Measurements from ENCODE around the gene ZBTB7C. TPM values are rescaled to one million over a fixed set of nuclear protein-coding genes. Genes with fewer than 3 reads are reported as not detected.

Gene ZBTB7C
- total and polyA plus RNA-seq, 10 of the 15 experiments (the other 5 are each of a cell fraction or from before 2014, with no cell fraction given), result under 0.01 to 0.08 (median 0.01) TPM; not detected in 7

GRCh38 chr18:48347756-48348326 is 61.3 kb downstream of the ZBTB7C start:
- Histone ChIP-seq H4K20me1 (ENCODE audit: control insufficient read depth, insufficient read depth) (no peaks in the 10 kb centered on the region), H3K27me3 (replicated peaks in 1 of 2; ENCODE audit: control insufficient read depth in 2 of 2, insufficient read depth in 2 of 2, low read length in 1 of 2) (peaks cover 0 to 2% of the 10 kb centered on the region in 2 experiments; a peak in 1 of 4 replicates), H3K4me3 (no peak overlapping the region), H3K79me2 (ENCODE audit: control insufficient read depth, insufficient read depth, low read length) (no peaks in the 10 kb centered on the region), H2AFZ (ENCODE audit: control insufficient read depth, low read depth, low read length) (no peak overlapping the region), H3K9ac (ENCODE audit: control insufficient read depth, insufficient read depth, low read length) (no peak overlapping the region), H3K36me3 (ENCODE audit: control insufficient read depth in 2 of 2, insufficient read depth in 2 of 2, low read length in 1 of 2) (no peaks in the 10 kb centered on the region), H3K4me2 (ENCODE audit: control insufficient read depth, insufficient read depth) (no peak overlapping the region), H3K4me1 (ENCODE audit: control insufficient read depth, insufficient read depth, low read length) (no peaks in the 10 kb centered on the region), H3K27ac (ENCODE audit: control insufficient read depth, insufficient read depth) (no peak overlapping the region), H3K9me3 (replicated peaks; ENCODE audit: control insufficient read depth, insufficient read depth, low read length) (no peaks in the 10 kb centered on the region)
- DNase-seq (ENCODE audit: low read depth, low spot score), result no peak
- intact Hi-C loops (cut with micrococcal nuclease; ENCODE audit: unreplicated experiment), result no loop called here
- POLR2A ChIA-PET, result no interaction called here
- TF ChIP-seq ETV6 (conservative IDR thresholded peaks at IDR 0.05 in 1 of 2, IDR thresholded peaks at IDR 0.05 in 1 of 2; ENCODE audit: borderline replicate concordance in 1 of 2, low read depth in 1 of 2) (no peak), CBFB (IDR thresholded peaks at IDR 0.05; ENCODE audit: low read depth) (no peak)
- SMC1A ChIA-PET (ENCODE audit: uncharacterized antibody, unreplicated experiment), result no interaction called here
- no peak for FAIRE-seq
- in situ Hi-C loops (cut with MboI), result no loop called here
- CTCF ChIA-PET, result no interaction called here
- no peak for ATAC-seq
- RAD21 ChIA-PET (ENCODE audit: unreplicated experiment), result no interaction called here
- no TSS peak for BruUV-seq (replicated peaks)
- 5% methylated on average over 3 of the region's 3 CpGs for WGBS (ENCODE audit: insufficient coverage, insufficient replicate concordance, low lambda C conversion rate, missing lambda C conversion rate)

DNA sequence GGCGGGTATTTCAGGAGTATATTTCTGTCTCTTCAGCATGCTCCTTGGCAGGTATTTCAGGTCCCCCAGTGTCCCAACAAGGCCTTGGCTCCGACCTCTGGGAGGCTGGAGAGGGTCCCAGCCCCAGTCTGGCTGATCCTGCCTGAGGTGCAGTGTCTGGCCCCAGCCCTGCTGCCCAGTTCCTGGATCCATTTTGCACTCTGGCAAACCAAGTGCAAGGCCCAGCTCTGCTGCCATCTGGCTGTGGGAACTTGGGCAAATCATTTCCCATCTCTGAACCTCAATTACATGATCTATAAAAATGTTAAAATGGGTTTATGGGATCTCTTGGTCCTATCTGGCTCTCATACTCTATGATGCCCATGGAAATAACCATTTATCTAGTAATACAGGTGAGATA is 63.6 kb downstream of the ZBTB7C start:
- intact Hi-C loops (cut with micrococcal nuclease; ENCODE audit: unreplicated experiment) (no loop called here), in situ Hi-C loops (cut with MboI) (no loop called here)
- H3K4me3 ChIP-seq, result no peak overlapping the region
- no TSS peak for BruUV-seq (replicated peaks)
- no peaks in the 10 kb centered on the region for H3K79me2 ChIP-seq (ENCODE audit: control insufficient read depth, insufficient read depth, low read length)
- H4K20me1 ChIP-seq (ENCODE audit: control insufficient read depth, insufficient read depth), result no peaks in the 10 kb centered on the region
- no peak for FAIRE-seq
- peaks cover 0 to 2% of the 10 kb centered on the region in 2 experiments; a peak in 1 of 4 replicates for H3K27me3 ChIP-seq (replicated peaks in 1 of 2; ENCODE audit: control insufficient read depth in 2 of 2, insufficient read depth in 2 of 2, low read length in 1 of 2)
- no peak for ATAC-seq
- no peak overlapping the region for H3K27ac ChIP-seq (ENCODE audit: control insufficient read depth, insufficient read depth)
- H3K4me2 ChIP-seq (ENCODE audit: control insufficient read depth, insufficient read depth), result no peak overlapping the region
- CTCF ChIA-PET, result interaction anchor here (1.3 kb wide), 1 partner anchor 9 kb away, joined by 4 read pairs; no protein-coding TSS in a partner anchor
- no peak overlapping the region for H3K9ac ChIP-seq (ENCODE audit: control insufficient read depth, insufficient read depth, low read length)
- no peaks in the 10 kb centered on the region for H3K36me3 ChIP-seq (ENCODE audit: control insufficient read depth in 2 of 2, insufficient read depth in 2 of 2, low read length in 1 of 2)
- TF ChIP-seq NR2C1 (IDR thresholded peaks at IDR 0.05), result no peak
- no peak for TF ChIP-seq EGR1 (IDR thresholded peaks at IDR 0.05; ENCODE audit: borderline replicate concordance in 1 of 2, low read depth in 2 of 2, low read length in 2 of 2)
- no peak for TF ChIP-seq SP1 (IDR thresholded peaks at IDR 0.05; ENCODE audit: low read depth, low read length)
- TF ChIP-seq, protein P1, sequence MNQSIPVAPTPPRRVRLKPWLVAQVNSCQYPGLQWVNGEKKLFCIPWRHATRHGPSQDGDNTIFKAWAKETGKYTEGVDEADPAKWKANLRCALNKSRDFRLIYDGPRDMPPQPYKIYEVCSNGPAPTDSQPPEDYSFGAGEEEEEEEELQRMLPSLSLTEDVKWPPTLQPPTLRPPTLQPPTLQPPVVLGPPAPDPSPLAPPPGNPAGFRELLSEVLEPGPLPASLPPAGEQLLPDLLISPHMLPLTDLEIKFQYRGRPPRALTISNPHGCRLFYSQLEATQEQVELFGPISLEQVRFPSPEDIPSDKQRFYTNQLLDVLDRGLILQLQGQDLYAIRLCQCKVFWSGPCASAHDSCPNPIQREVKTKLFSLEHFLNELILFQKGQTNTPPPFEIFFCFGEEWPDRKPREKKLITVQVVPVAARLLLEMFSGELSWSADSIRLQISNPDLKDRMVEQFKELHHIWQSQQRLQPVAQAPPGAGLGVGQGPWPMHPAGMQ (IDR thresholded peaks at IDR 0.05; ENCODE audit: borderline replicate concordance), result no peak
- no peak for TF ChIP-seq ZNF207 (IDR thresholded peaks at IDR 0.05; ENCODE audit: borderline replicate concordance)
- TF ChIP-seq MEF2B (IDR thresholded peaks at IDR 0.05; ENCODE audit: partially characterized antibody, poor library complexity, severe bottlenecking), result no peak
- 0 out of 2 replicates have a peak, but pooled peaks have one; percentile 7 for TF ChIP-seq RAD21 (IDR thresholded peaks at IDR 0.05; ENCODE audit: insufficient read depth, low read depth, low read length)
- TF ChIP-seq NRF1 (conservative IDR thresholded peaks at IDR 0.05; ENCODE audit: low read depth, low read length), result no peak
- no peak for TF ChIP-seq SIN3A (IDR thresholded peaks at IDR 0.05; ENCODE audit: low read depth, low read length)
- peak in 2 of 3 experiments; percentile 6 to 24; a peak in 2 of 6 replicates for TF ChIP-seq CTCF (IDR thresholded peaks at IDR 0.05 in 2 of 3, conservative IDR thresholded peaks at IDR 0.05 in 1 of 3; ENCODE audit: control insufficient read depth in 2 of 3, extremely low read depth in 1 of 3, insufficient read depth in 1 of 3, low read depth in 3 of 3, low read length in 3 of 3)
- SMC1A ChIA-PET (ENCODE audit: uncharacterized antibody, unreplicated experiment), result interaction anchor here (0.9 kb wide), 1 partner anchor 20 kb away, joined by 3 read pairs; no protein-coding TSS in a partner anchor
- RAD21 ChIA-PET (ENCODE audit: unreplicated experiment), result no interaction called here
- H3K4me1 ChIP-seq (ENCODE audit: control insufficient read depth, insufficient read depth, low read length), result no peaks in the 10 kb centered on the region
- POLR2A ChIA-PET, result no interaction called here
- WGBS (ENCODE audit: insufficient coverage, insufficient replicate concordance, low lambda C conversion rate, missing lambda C conversion rate), result 32% methylated on average over 2 of the region's 2 CpGs
- DNase-seq (ENCODE audit: low read depth, low spot score), result no peak
- H2AFZ ChIP-seq (ENCODE audit: control insufficient read depth, low read depth, low read length), result no peak overlapping the region
- H3K9me3 ChIP-seq (replicated peaks; ENCODE audit: control insufficient read depth, insufficient read depth, low read length), result no peaks in the 10 kb centered on the region

Measured in GM12878 (cell line).